GM12878 (cell line): ENCODE measurements around the gene PAXX. TPM values are rescaled to one million over a fixed set of nuclear protein-coding genes. Genes with fewer than 3 reads are reported as not detected.

Source experiments
- BMI1 ChIP-seq: fragments of 450-650 bp; IDR thresholded peaks from 2 replicates; pipeline ENCODE4 v1.6.1; 2016; ENCODE audit warnings: mild to moderate bottlenecking, moderate library complexity, borderline replicate concordance
- CHD1 ChIP-seq: IDR thresholded peaks from 2 replicates; pipeline ENCODE4 v1.6.1; 2012; ENCODE audit warnings: low read depth, low read length, improper control_type of control experiment
- KAT2A ChIP-seq: conservative IDR thresholded peaks from 2 replicates; pipeline ENCODE4 v1.6.1; 2011; ENCODE audit warnings: low read depth, low read length; ENCODE audit not compliant: control insufficient read depth
- LARP7 ChIP-seq: fragments of 450-650 bp; IDR thresholded peaks from 2 replicates; pipeline ENCODE4 v1.6.1; 2017; ENCODE audit warnings: mild to moderate bottlenecking
- NBN ChIP-seq: fragments of 450-650 bp; IDR thresholded peaks from 2 replicates; pipeline ENCODE4 v1.6.1; 2016
- NFIC ChIP-seq: IDR thresholded peaks from 2 replicates; pipeline ENCODE4 v1.6.1; 2012; ENCODE audit warnings: low read depth, mild to moderate bottlenecking, inconsistent platforms, low read length, moderate library complexity
- PAX5 ChIP-seq: IDR thresholded peaks from 2 replicates; pipeline ENCODE4 v1.6.1; 2011; ENCODE audit warnings: low read depth, low read length, borderline replicate concordance
- POLR2A ChIP-seq: IDR thresholded peaks from 2 replicates; pipeline ENCODE4 v1.6.1; 2011; ENCODE audit warnings: low read depth, mild to moderate bottlenecking, low read length
- POU2F2 ChIP-seq: IDR thresholded peaks from 3 replicates; pipeline ENCODE4 v1.6.1; 2011; ENCODE audit warnings: low read depth, mild to moderate bottlenecking, low read length, borderline replicate concordance
- SMARCA5 ChIP-seq: fragments of 450-650 bp; IDR thresholded peaks from 2 replicates; pipeline ENCODE4 v1.6.1; 2017; ENCODE audit warnings: mild to moderate bottlenecking
- TARDBP ChIP-seq: IDR thresholded peaks from 2 replicates; pipeline ENCODE4 v1.6.1; 2016; ENCODE audit warnings: borderline replicate concordance
- ZBED1 ChIP-seq: IDR thresholded peaks from 2 replicates; pipeline ENCODE4 v1.6.1; 2016; ENCODE audit warnings: borderline replicate concordance
- ZNF622 ChIP-seq: fragments of 450-650 bp; IDR thresholded peaks from 2 replicates; pipeline ENCODE4 v1.6.1; 2017; ENCODE audit warnings: mild to moderate bottlenecking, inconsistent platforms
- polyA plus RNA-seq, 11 experiments: library from polyadenylated mRNA; depleted of rRNA in 4 of 11; unstranded in 6 of 11; stranded (reverse) in 5 of 11; fragments of >200 nt; fragmentation: Nextera tagmentation in 4 of 11; fragmentation: Illumina TruSeq in 1 of 11; extraction: Ambion mirVana in 4 of 11; extraction: Trizol in 1 of 11; gene quantifications; 1 replicate in 1 of 11; 2 replicates in 10 of 11; pipeline versions ENCODE4 v1.2.1 to v1.2.3, GENCODE V29; 2011 to 2016; ENCODE audit warnings: inconsistent platforms in 2 of 11, missing spikeins in 2 of 11, low read depth in 1 of 11
- total RNA-seq, 4 experiments: library from RNA; depleted of rRNA in 3 of 4; stranded (reverse); fragments of >200 nt in 3 of 4; fragmentation: Illumina TruSeq in 1 of 4; extraction: Trizol in 1 of 4; gene quantifications; 2 replicates each; pipeline versions ENCODE4 v1.2.1 to v1.2.3, GENCODE V29; 2013 to 2021
- TF ChIP-seq, protein P1 (sequence below): fragments of 450-650 bp; IDR thresholded peaks from 2 replicates; pipeline ENCODE4 v1.6.1; 2017; ENCODE audit warnings: mild to moderate bottlenecking, moderate library complexity
- TF ChIP-seq, protein P2 (sequence below): fragments of 450-650 bp; IDR thresholded peaks from 2 replicates; pipeline ENCODE4 v1.6.1; 2017; ENCODE audit warnings: low read depth, mild to moderate bottlenecking, moderate library complexity
- TF ChIP-seq, protein P3 (sequence below): fragments of 450-650 bp; IDR thresholded peaks from 2 replicates; pipeline ENCODE4 v1.6.1; 2018; ENCODE audit warnings: borderline replicate concordance, mild to moderate bottlenecking; ENCODE audit not compliant: partially characterized antibody
- TF ChIP-seq, protein P4 (sequence below): IDR thresholded peaks from 2 replicates; pipeline ENCODE4 v1.6.1; 2012; ENCODE audit warnings: mild to moderate bottlenecking, low read depth, low read length
- TF ChIP-seq, protein P5 (sequence below): fragments of 450-650 bp; IDR thresholded peaks from 2 replicates; pipeline ENCODE4 v1.6.1; 2014; ENCODE audit warnings: mild to moderate bottlenecking

The PAXX gene
- total and polyA plus RNA-seq, 10 of the 15 experiments (the other 5 are each of a cell fraction or from before 2014, with no cell fraction given) = 0.18 to 60.6 (median 29.5) TPM

- TF ChIP-seq, protein P1, sequence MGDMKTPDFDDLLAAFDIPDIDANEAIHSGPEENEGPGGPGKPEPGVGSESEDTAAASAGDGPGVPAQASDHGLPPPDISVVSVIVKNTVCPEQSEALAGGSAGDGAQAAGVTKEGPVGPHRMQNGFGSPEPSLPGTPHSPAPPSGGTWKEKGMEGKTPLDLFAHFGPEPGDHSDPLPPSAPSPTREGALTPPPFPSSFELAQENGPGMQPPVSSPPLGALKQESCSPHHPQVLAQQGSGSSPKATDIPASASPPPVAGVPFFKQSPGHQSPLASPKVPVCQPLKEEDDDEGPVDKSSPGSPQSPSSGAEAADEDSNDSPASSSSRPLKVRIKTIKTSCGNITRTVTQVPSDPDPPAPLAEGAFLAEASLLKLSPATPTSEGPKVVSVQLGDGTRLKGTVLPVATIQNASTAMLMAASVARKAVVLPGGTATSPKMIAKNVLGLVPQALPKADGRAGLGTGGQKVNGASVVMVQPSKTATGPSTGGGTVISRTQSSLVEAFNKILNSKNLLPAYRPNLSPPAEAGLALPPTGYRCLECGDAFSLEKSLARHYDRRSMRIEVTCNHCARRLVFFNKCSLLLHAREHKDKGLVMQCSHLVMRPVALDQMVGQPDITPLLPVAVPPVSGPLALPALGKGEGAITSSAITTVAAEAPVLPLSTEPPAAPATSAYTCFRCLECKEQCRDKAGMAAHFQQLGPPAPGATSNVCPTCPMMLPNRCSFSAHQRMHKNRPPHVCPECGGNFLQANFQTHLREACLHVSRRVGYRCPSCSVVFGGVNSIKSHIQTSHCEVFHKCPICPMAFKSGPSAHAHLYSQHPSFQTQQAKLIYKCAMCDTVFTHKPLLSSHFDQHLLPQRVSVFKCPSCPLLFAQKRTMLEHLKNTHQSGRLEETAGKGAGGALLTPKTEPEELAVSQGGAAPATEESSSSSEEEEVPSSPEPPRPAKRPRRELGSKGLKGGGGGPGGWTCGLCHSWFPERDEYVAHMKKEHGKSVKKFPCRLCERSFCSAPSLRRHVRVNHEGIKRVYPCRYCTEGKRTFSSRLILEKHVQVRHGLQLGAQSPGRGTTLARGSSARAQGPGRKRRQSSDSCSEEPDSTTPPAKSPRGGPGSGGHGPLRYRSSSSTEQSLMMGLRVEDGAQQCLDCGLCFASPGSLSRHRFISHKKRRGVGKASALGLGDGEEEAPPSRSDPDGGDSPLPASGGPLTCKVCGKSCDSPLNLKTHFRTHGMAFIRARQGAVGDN = peak; percentile 54; the same call in 1 of the 2 replicates
- TF ChIP-seq, protein P2, sequence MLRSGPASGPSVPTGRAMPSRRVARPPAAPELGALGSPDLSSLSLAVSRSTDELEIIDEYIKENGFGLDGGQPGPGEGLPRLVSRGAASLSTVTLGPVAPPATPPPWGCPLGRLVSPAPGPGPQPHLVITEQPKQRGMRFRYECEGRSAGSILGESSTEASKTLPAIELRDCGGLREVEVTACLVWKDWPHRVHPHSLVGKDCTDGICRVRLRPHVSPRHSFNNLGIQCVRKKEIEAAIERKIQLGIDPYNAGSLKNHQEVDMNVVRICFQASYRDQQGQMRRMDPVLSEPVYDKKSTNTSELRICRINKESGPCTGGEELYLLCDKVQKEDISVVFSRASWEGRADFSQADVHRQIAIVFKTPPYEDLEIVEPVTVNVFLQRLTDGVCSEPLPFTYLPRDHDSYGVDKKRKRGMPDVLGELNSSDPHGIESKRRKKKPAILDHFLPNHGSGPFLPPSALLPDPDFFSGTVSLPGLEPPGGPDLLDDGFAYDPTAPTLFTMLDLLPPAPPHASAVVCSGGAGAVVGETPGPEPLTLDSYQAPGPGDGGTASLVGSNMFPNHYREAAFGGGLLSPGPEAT = peak; percentile 21; the same call in 1 of the 2 replicates
- TF ChIP-seq NFIC (no peak), SMARCA5 (no peak), PAX5 (0 out of 2 replicates have a peak, but pooled peaks have one; percentile 17), BMI1 (no peak), TARDBP (peak; percentile 69), LARP7 (no peak), ZBED1 (no peak), POLR2A (no peak), KAT2A (no peak), NBN (peak; percentile 58; the same call in 1 of the 2 replicates), ZNF622 (no peak), POU2F2 (no peak), CHD1 (no peak)
- TF ChIP-seq, protein P3, sequence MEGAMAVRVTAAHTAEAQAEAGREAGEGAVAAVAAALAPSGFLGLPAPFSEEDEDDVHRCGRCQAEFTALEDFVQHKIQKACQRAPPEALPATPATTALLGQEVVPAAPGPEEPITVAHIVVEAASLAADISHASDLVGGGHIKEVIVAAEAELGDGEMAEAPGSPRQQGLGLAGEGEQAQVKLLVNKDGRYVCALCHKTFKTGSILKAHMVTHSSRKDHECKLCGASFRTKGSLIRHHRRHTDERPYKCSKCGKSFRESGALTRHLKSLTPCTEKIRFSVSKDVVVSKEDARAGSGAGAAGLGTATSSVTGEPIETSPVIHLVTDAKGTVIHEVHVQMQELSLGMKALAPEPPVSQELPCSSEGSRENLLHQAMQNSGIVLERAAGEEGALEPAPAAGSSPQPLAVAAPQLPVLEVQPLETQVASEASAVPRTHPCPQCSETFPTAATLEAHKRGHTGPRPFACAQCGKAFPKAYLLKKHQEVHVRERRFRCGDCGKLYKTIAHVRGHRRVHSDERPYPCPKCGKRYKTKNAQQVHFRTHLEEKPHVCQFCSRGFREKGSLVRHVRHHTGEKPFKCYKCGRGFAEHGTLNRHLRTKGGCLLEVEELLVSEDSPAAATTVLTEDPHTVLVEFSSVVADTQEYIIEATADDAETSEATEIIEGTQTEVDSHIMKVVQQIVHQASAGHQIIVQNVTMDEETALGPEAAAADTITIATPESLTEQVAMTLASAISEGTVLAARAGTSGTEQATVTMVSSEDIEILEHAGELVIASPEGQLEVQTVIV = no peak
- TF ChIP-seq, protein P4, sequence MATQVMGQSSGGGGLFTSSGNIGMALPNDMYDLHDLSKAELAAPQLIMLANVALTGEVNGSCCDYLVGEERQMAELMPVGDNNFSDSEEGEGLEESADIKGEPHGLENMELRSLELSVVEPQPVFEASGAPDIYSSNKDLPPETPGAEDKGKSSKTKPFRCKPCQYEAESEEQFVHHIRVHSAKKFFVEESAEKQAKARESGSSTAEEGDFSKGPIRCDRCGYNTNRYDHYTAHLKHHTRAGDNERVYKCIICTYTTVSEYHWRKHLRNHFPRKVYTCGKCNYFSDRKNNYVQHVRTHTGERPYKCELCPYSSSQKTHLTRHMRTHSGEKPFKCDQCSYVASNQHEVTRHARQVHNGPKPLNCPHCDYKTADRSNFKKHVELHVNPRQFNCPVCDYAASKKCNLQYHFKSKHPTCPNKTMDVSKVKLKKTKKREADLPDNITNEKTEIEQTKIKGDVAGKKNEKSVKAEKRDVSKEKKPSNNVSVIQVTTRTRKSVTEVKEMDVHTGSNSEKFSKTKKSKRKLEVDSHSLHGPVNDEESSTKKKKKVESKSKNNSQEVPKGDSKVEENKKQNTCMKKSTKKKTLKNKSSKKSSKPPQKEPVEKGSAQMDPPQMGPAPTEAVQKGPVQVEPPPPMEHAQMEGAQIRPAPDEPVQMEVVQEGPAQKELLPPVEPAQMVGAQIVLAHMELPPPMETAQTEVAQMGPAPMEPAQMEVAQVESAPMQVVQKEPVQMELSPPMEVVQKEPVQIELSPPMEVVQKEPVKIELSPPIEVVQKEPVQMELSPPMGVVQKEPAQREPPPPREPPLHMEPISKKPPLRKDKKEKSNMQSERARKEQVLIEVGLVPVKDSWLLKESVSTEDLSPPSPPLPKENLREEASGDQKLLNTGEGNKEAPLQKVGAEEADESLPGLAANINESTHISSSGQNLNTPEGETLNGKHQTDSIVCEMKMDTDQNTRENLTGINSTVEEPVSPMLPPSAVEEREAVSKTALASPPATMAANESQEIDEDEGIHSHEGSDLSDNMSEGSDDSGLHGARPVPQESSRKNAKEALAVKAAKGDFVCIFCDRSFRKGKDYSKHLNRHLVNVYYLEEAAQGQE = no peak
- TF ChIP-seq, protein P5, sequence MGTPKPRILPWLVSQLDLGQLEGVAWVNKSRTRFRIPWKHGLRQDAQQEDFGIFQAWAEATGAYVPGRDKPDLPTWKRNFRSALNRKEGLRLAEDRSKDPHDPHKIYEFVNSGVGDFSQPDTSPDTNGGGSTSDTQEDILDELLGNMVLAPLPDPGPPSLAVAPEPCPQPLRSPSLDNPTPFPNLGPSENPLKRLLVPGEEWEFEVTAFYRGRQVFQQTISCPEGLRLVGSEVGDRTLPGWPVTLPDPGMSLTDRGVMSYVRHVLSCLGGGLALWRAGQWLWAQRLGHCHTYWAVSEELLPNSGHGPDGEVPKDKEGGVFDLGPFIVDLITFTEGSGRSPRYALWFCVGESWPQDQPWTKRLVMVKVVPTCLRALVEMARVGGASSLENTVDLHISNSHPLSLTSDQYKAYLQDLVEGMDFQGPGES = no peak; the same call in 1 of the 2 replicates
Observed at GRCh38 chr9:136944519-136945332, 47.5 kb upstream of the PAXX start, which contains the start of the genes C8G and FBXW5 (continued).
